Activated CD8-positive, alpha-beta memory T cell treated with anti-CD3 and anti-CD28 coated beads for 36 hours (primary cell): ENCODE results near the gene LCN9. TPM values are rescaled to one million over a fixed set of nuclear protein-coding genes. Genes with fewer than 3 reads are reported as not detected.

ENCODE experiments used
- CTCF ChIA-PET: fragments of 350-600 bp; sonication (Branson Sonifier 250); formaldehyde crosslinking; loops from one replicate; lab custom pipeline; 2021; ENCODE audit warnings: antibody characterized with exemption; lab: Charles Lee
- POLR2A ChIA-PET: fragments of 350-600 bp; sonication (Branson Sonifier 250); formaldehyde crosslinking; loops from one replicate; lab custom pipeline; 2021; ENCODE audit warnings: antibody characterized with exemption; lab: Charles Lee
- total RNA-seq, 2 experiments: library from RNA; stranded (reverse); gene quantifications; one replicate each; pipeline ENCODE4 v1.2.3, GENCODE V29; 2021

LCN9 gene
- total RNA-seq, 2 experiments from 2014 or later = not detected

DNA sequence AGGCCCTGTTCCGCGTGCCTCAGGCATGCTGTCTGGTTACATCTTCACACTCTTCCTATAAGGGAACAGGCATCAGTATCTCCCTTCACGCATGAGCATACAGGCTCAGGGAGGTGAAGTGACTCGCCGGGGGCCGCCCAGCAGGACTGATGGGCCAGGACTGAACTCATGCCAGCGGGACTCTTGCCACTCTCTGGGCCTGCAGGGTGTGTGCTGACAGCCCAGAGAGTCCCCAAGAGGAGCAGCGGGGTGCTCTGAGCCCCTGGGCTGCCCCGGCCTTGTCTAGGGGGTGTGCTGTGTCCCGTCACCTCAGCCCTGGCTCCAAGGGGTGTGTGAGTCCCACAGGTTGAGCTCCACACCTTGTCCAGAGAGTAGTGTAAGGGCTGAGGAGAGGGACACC lies 48.8 kb downstream of the LCN9 start:
- ChIA-PET CTCF (no interaction called here), POLR2A (no interaction called here)

DNA sequence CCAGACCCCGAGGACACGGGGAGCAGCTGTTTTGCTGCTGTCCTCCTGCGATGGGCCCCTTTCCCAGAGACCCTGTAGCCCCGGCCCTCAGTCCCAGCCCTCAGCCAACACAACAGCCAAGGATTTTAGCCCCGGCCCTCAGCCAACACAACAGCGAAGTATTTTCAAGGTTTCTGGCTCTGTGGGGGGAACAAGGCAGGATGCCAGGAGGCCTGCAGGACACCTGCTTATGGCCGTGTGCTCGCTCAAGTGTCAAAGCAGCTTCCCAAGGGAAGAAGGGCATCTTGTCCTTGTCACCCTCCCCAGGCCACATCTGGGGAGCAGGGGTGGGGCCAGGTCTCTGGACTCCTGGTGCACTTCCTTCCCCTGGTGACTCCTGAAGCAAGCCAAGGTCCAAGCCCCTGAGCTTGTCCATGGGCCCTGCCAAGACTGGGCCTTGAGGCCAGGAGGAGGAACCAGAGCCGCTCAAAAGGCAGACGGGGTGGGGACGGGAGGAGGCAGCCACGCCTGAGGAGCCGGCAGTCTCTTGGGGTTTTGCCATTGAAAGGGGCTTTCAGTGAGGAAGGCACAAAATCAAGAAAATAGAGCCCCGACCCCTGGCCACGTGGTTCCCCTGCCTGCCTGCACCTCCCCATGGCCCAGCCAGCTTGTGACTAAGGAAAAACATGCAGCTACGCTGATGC lies 49.6 kb downstream of the LCN9 start:
- ChIA-PET CTCF (interaction anchor here (0.9 kb wide), 1 partner anchor 11 kb away, joined by 3 read pairs; the partner anchor contains the start of gene KCNT1), POLR2A (no interaction called here)

DNA sequence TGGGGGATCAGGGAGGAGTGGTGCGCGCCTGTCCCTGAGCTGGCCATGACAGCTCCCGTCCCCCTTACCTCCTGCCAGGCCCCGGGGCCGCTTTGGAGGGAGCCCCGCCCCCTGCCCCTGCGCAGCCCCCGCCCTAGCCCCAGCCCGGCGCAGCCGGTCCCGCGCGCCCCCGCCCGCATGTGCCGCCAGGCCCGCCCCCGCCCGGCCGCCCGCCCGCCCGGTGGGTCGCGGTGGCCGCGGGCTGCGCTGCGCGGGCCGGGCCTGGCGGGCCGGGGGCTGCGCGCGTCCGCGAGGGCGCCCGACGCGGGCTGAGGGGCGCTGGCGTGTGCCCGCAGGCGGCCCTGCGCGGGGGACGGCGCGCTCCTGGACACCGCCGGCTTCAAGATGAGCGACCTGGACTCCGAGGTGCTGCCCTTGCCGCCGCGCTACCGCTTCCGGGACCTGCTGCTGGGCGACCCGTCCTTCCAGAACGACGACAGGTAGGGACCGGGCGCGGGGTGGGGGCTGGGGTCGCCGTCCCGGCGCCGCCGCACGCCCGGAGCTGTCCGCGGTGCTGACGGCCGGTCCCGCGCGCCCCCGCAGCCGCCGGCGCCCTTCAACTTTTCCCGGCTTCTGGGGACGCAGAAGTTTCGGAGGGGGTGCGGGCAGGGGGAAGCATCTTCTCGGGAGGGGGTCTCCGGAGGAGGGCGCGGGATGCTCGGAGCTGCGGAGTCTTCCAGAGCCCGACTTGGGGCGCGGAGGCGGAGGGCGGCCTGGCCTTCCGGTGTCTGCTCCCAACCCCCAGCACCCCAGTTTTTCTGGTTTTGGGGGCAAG lies 51.3 kb downstream of the LCN9 start:
- ChIA-PET POLR2A (no interaction called here), CTCF (no interaction called here)

- POLR2A ChIA-PET = no interaction called here
- CTCF ChIA-PET = no interaction called here
Observed at GRCh38 chr9:135715056-135715595, 52.0 kb downstream of the LCN9 start.

GRCh38 chr9:135716045-135716444 lies 52.9 kb downstream of the LCN9 start:
- ChIA-PET POLR2A (no interaction called here), CTCF (no interaction called here)

Other genes starting within 250 kb of the LCN9 start
- under 1 TPM; 0.57 to 0.88 TPM for gene PPP1R26, start 183.5 kb upstream of the LCN9 start, total RNA-seq
- 10 to 100 TPM; 65.0 to 71.5 TPM for gene MRPS2, start 162.6 kb upstream of the LCN9 start, total RNA-seq
- gene LCN1, start 141.9 kb upstream of the LCN9 start, total RNA-seq = not detected
- not detected for gene OBP2A, start 117.2 kb upstream of the LCN9 start, total RNA-seq
- not detected for gene PAEP, start 101.6 kb upstream of the LCN9 start, total RNA-seq
- gene GLT6D1, start 23.8 kb upstream of the LCN9 start, total RNA-seq = not detected
- gene SOHLH1, start 36.2 kb downstream of the LCN9 start, total RNA-seq = not detected
- gene KCNT1, start 38.9 kb downstream of the LCN9 start, total RNA-seq = not detected
- 10 to 100 TPM; 28.1 to 32.1 TPM for gene CAMSAP1, start 244.2 kb downstream of the LCN9 start, total RNA-seq